Stimulated activated CD8-positive, alpha-beta memory T cell treated with anti-CD3 and anti-CD28 coated beads, Interleukin-7, amount 100 ng/mL, for 24 hours (primary cell): ENCODE results near the gene PCYT1A.
A peak's percentile ranks its signal among the peaks of the same experiment; 100 is the strongest.
"Not testable (repeated sequence)": the region's sequence is repeated elsewhere in the genome, so short reads cannot be mapped to it uniquely, and the experiment has no call there.

Source experiments
- DNase-seq: peaks from one replicate; pipeline ENCODE4 v3.0.0-alpha.2; 2020; ENCODE audit warnings: low read depth

PCYT1A gene

DNA sequence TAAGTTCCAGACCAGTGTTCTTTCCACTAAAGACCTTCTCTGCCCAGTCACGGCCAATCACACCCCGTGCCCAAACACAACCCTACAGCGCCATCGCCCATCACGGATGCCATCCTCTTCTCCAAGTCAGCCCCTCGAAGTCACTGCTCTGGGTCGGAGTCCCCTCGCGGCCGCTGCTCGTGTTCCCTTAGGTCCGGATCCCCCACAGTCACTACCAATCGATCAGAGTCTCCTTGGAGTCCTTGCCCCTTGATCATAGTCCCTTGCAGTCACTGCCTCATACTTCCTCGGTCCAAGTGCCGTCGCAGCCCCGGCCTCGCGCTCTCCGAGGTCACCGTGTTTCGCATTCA, 461 bp downstream of the PCYT1A start:
- DNase-seq: no peak

DNA sequence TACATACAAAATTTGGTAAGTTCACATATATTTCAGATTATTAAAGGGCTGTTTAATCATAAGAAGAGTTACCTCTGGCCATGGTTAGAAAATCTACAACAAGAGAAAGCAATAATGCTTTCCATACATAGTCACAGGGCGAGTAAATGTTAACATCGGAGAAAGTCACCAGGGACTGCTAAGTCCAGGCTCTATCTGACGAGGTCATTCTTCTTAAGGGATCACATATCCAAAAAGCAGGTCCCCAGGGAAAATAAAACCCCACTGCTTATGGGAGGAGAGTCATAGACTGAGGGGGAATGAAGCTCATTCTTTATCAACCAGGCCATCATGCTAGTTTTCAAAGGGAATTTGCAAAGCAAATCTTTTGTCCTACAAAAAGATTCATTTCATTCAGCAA, 3.1 kb downstream of the PCYT1A start:
- no peak for DNase-seq

DNA sequence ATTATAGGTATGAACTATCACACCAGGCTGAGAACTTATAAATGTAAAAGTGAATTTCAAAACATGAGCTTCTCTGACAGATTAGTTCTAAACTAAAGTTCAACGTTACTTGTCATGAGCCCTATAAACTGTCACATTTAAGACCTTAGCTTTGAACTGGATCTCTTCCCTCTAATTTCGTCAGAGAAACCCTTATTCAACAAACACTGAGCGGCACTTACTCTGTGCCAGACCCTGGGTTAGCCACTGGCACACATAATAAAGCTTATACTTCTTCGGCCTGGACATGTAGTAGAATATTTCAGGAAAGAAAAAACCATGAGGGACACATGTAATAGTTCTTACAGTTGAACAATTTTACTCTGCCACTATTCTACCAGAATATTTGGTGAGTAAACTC, 5.6 kb downstream of the PCYT1A start:
- DNase-seq: no peak

DNA sequence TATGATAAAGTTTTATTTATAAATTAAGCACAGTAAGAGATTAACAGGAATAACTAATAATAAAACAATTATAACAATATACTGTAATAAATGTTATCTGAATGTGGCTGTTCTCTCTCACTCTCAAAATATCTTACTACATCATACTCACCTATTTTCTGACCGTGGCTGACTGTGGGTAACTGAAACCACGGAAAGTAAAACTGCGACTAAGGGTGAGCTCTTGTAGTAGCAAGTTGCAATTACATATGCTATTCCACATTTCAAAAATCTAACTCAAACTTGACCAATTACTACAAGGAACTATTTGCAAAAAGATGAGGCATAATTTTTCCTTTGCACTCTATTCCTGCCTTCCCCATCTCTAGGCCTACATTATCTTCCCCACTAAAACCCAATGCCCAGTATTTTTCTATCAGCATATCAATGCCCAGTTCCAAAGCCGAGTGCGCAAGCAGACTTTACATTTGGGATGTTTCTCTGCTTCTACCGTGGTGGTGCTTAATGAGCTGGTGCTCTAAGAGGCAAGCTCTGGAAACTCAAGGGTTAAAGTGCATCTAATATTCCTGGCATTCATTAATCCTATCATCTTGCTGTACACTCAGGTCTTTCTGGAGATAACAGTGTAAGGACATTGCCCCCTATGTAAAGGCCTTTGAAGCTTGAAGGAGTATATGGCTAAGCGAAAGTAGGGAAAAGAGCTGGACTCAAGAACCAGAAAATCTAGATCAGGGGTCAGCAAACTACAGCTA, 6.7 kb downstream of the PCYT1A start:
- no peak for DNase-seq

DNA sequence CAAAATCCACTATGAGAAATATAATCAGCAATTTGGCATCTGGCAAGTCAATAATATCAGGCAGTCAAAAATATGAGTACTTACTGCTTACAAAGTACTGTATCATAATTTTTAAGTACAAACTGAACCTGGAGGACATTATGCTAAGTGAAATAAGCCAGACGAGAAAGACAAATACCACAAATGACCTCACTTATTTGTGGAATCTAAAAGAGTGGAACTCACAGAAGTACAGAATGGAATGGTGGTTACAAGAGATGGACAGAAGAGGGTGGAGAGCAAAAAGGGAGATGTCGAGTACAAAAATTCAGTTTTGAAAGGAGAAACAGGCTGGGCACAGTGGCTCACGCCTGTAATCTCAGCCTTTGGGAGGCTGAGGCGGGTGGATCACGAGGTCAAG, 12.4 kb downstream of the PCYT1A start:
- no peak for DNase-seq

DNA sequence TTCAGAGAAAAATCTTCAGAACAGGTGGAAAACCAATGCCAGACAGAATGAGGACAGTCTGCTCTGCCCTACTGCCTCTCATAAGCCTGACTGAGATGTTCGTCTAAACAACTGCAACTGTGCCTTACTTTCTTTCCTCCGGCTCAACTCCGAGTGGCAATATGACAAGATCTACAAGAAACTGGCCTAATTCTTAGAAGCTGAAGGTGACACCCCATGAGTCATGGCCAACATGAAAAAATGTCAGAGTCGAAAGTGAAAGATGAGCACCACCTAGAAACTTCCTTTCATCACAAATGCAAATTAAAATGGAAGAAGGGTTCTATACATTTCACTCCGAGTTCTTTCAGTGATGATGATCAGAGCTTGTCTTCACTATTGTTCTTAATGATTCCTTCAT, 12.9 kb downstream of the PCYT1A start:
- peak; percentile 18 for DNase-seq

DNA sequence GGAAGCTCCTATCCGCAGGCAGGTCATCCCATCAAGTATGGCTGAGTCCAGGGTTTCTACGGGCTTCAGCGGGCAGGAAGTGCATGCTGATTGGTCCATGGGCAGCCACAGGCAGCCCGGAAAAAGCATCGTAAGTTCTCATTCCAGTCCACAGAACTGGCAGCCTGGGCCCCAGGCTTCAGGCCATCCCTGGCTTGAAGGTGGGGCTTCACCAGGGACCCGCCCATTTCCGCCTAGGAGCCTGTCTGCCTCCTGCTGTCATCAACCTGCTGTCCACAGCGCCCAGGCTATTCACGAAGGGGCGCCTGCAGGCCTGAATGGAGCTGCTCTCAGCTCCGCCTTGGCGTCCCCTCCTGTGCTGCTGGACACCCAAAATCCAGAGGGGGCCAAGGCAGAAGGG, 13.9 kb downstream of the PCYT1A start:
- DNase-seq: no peak

DNA sequence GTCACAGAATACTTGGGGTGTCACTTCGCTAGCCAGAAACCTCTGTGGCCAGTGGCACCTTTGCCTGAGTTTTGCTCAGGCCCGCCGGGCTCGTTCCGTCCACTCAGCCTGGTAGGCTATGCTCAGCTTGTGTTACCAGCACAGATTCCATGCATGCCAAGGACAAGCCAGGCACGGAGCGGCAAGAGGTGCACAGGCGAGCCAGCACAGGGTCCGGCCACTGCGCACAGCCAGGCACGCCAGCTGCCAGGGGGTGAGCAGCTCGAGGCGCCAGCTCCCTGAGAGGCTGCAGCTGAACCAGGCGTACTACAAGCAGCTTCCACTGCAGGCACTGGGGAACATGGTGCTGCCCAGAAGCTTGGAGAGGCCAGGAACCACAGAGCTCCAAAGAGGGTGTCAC, 14.7 kb downstream of the PCYT1A start:
- no peak for DNase-seq

DNA sequence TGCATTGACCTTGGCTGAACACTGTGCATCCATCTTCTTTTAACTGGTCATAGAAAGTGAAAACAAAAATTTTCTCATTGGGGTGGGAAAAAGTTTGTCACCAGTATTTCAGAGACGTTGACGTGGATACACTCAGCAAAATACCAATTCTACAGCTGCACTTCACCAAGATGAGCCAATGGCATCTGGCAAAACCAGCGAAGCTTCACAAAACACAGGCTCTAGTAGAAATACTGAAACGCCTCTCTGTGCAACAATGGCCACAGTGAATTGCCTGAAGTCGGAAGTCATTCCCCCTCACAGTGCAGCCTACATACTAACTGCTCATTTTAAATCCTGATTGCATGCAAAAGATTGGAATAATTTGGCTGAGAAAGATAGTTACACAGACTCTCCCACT, 17.0 kb downstream of the PCYT1A start:
- no peak for DNase-seq

DNA sequence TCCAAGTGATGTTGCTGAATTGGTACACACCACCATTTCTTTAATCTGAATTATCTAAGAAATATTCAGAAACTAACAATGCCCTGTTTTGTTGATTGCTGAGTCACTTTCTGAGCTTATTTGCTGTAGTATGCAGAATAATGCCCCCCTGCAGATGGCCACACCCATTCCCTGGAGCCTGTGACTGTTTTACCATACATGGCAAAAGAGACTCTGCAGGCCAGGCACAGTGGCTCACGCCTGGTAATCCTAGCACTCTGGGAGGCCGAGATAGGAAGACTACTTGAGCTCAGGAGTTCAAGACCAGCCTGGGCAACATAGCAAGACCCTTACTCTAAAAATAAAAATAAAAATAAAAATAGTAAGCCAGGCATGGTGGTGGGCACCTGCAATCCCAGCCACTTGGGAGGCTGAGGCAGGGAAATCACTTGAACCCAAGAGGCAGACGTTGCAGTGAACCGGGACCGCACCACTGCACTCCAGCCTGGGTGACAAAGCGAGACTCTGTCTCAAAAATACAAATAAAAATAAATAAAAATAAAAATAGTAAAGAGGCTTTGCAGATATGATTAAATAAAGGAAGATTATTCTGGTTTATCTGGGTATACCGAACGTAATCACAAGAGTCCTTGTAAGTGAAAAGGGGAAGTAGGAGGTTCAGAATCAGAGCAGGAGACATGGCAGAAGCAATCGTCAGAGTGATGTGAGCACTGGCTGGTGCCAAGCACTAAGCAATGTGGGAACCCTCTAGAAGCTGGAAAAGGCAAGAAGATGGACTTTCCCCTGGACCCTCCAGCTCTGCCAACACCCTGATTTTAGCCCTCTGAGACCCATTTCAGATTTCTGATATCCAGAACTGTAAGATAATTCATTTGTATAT, 19.0 kb downstream of the PCYT1A start:
- DNase-seq: no peak

DNA sequence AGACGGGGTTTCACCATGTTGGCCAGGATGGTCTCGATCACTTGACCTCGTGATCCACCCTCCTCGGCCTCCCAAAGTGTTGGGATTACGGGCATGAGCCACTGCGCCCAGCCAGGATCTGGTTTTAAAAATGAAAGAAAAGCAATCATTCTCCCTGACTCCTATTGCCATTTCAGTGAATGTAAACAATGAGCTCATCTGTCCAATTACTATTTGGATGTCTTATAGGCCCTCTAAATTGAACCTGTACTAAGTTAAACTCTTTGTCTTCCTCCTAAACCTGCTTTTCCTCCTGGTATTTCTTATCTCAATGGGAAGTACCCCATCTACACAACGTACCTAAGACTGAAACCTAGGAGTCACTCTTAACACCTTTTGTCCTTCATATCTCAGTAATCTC, 23.7 kb downstream of the PCYT1A start:
- no peak for DNase-seq

DNA sequence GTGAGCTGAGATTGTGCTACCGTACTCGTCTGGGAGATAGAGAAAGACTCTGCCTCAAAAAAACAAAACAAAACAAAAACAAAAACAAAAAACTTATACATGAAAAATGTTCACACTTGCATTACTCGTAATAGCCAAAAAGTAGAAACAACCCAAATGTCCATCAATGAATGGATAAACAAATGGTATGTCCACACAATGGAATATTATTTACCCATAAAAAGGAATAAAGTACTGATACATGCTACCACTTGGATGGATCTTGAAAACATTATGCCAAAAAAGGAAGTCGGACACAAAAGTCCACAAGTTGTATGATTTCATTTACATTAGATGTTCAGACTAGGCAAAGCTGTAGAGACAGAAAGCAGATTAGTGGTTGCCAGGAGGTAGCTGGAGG, 26.7 kb downstream of the PCYT1A start:
- no peak for DNase-seq

DNA sequence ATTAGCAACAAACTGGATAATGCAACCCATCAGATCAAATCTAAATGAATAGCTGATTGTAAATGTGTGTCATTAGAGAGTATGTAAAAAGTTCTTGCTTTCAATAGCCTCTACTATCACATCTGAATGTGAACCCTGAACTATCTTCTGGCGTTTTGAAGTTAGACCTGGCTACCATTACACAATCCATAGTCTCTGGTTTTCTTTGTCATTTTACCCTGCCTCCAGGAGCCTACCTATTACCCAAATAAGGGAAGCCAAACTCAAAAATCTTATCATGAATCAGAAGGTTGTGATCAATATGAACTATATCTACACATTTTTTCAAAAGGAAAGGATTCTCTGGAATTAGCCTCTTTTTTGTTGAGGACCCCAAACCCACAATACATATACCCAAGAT, 31.8 kb downstream of the PCYT1A start:
- DNase-seq: no peak

DNA sequence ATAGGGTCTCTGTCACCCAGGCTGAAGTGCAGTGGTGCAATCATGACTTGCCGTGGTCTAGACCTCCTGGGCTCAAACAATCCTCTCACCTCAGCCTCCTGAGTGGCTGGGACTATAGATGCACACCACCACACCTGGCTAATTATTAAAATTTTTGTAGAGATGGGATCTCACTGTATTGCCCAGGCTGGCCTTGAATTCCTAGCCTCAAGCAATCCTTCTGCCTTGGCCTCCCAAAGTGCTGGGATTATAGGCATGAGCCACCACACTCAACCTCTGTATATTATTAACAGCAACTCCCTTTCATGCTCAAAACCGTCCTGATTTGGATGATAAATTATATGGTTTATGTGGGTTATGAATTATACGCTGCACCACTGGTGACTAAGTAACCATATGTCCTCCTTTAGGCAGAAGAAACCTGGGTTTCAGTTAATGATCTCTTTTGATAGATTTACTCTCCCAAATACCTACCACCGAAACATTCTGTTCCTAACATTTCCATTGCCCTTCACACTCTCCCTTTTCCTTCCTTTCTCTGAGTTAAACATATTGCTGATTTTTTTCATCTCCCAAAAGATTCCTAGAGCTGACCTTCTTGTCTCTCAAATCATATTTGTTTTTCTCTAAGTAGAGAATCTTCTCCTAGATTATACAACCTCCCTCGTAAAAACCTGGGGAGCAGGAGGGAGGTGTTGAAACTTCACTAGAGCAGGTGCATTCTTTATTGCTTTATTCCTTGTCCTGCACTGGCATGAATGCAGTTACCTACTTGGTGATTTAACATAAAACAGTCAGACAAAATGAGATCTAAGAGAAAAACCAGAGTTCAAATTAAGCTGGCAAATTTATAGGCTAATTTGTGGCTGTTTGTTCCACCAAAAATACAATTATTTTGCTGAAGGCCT, 32.9 kb downstream of the PCYT1A start:
- no peak for DNase-seq

DNA sequence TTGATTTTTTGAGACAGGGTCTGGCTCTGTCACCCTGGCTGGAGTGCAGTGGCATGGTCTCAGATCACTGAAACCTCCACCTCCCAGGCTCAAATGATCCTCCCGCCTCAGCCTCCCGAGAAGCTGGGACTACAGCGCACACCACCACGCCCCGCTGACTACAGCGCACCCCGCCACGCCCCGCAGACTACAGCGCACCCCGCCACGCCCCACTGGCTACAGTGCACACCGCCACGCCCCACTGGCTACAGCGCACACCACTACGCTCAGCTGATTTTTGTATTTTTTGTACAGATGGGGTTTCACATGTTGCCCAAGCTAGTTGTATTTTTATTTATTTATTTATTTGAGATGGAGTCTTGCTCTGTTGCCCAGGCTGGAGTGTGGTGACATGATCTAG, 35.6 kb downstream of the PCYT1A start:
- DNase-seq: no peak

DNA sequence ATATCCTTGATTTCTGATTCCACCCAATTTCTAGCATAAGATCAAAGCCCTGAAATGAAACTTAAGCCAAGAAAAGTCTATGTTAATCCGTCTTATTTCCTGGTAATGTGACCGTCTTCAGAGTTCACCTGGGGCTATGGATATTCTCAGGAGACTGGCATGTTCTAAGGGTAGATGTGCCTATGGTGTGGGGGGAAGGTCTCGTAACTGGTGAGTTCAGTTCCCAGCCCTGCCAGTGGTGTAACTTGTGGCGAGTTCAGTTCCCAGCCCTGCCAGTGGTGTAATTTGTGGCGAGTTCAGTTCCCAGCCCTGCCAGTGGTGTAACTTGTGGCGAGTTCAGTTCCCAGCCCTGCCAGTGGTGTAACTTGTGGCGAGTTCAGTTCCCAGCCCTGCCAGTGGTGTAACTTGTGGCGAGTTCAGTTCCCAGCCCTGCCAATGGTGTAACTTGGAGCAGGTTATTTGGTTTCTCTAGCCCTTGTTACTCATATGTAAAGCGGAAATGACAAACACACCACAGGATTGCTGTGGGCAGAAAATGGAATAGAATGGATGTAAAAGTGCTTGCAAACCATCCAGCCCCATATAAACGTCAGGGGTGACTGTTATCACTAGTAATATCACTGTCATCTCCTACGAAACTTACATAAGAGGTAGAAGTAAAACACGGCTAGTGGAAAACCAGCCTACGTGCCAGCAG, 40.8 kb downstream of the PCYT1A start:
- DNase-seq: no peak

DNA sequence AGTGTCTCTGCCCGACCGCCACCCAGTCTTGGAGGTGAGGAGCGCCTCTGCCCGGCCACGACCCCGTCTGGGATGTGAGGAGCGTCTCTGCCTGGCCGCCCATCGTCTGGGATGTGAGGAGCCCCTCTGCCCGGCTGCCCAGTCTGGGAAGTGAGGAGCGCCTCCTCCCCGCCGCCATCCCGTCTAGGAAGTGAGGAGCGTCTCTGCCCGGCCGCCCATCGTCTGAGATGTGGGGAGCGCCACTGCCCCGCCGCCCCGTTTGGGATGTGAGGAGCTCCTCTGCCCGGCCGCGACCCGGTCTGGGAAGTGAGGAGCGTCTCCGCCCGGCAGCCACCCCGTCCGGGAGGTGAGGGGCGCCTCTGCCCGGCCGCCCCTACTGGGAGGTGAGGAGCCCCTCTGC, 43.4 kb downstream of the PCYT1A start:
- DNase-seq: not testable (repeated sequence)

DNA sequence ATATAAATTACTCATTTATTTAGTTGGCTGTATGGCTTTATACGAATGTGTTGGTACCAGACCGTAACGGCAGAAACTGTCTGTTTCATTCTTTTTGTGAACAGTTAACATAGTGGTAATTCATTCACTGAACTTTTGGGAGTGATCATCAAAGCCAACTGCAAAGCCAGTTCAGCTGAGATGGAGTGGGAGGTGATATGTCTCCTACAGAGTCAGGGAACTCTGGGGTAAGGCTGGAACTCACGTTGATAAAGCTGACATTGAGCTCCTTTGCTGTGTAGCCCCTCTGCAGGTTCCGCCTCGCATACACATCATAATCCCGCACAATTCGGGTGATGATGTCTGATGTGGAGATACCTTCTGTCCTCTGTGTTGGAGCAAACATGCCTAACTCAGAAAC, 45.8 kb downstream of the PCYT1A start:
- DNase-seq: no peak

DNA sequence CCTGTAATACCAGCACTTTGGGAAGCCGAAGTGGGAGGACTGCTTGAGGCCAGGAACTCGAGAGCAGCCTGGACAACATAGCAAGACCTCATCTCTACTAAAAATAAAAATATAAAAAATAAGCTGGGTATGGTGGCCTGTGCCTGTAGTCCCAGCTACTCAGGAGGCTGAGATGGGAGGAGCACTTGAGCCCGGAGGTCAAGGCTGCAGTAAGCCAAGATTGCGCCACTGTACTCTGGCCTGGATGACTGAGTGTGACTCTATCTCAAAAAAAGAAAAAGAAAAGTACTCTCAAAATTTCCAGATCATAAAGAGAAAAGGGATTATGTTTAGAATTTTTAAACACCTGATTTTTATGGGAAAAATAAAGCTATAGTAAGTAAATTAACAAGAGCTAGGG, 47.1 kb downstream of the PCYT1A start:
- DNase-seq: no peak

DNA sequence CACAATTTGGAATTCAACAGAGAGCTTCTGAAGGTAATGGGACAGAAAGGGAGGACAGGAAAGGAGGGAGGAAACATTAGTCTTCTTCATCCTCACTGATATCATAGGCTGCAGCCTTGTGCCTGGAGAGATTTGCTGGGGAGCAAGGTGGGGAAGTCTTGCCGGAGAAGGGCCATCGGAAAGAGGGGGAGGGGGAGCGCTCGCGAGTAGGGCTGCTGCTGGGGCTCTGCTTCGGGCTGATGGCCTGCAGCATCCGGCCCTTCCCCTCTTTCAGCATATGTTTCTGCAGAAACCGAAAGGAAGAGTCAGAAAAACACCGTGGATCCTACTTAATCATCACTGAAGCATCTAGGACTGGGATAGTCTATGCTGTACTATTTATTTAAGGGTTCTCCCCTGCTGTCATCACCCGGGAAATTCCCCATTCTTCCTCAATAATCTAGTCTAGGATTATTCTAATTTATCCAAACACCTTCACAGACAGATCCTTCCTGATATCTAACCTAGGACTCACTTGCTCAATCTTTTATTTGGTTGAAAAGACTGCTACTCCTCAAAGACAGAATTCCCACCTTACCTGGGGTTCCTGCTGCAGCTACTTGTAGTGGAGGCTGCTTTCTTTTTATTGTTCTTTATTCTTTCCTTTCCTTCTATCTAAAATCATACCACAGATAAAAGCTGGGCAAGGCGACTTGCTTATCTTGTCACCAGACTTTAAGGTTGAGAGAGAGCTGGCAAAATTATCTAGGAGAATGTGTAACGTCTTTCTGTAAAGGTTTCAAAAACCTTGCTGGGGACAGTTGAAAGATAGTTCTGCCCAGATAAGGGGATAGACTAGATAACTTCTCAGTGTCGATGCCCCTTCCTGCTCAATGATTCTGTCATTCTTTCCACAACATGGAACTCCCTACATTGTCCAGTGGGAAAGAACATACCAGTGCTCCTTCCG, 48.6 kb downstream of the PCYT1A start:
- DNase-seq: no peak

DNA sequence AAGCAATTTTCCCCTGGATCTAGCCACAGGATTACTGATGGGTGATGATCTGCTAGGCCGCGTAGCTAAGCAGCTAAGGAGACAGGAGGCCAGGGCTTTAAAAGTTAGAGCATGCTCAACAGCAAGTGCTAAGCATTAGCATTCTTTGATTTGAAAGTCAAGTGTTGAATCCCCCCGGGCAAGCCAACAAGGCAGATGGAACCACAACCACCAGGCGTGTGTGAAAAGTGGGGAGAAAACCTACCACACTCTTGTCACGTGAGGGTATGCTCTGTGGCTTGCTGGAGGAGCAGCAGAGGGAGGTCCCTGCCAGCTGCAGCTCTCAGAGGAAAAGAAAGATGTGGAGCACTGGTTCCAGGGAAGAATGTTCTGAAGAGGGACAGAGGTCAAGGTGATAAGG, 50.3 kb downstream of the PCYT1A start:
- no peak for DNase-seq
